NT2/D1 (cell line): Measurements from ENCODE around the gene PTGR1.
A peak's percentile ranks its signal among the peaks of the same experiment; 100 is the strongest.

Experiments used
- DNase-seq: peaks from one replicate; pipeline ENCODE4 v3.0.0-alpha.2; 2011; ENCODE audit warnings: low read depth, low spot score
- H3K27me3 ChIP-seq: 2 replicates; pipeline ENCODE4 v1.6.0; 2011; ENCODE audit warnings: mild to moderate bottlenecking; ENCODE audit not compliant: insufficient read length, insufficient read depth
- H3K36me3 ChIP-seq: 2 replicates; pipeline ENCODE4 v1.6.1; 2011; ENCODE audit warnings: mild to moderate bottlenecking, low read length, mixed read lengths; ENCODE audit not compliant: insufficient read depth, insufficient read length
- H3K4me1 ChIP-seq: 2 replicates; pipeline ENCODE4 v1.5.1; 2011; ENCODE audit not compliant: insufficient read depth, insufficient read length
- H3K4me3 ChIP-seq: 2 replicates; pipeline ENCODE4 v1.5.1; 2011; ENCODE audit warnings: low read depth; ENCODE audit not compliant: insufficient read length
- H3K9ac ChIP-seq: 2 replicates; pipeline ENCODE4 v1.6.0; 2011; ENCODE audit warnings: low read depth; ENCODE audit not compliant: insufficient read length
- H3K9me3 ChIP-seq: 2 replicates; pipeline ENCODE4 v1.5.1; 2011; ENCODE audit warnings: mild to moderate bottlenecking, low read length; ENCODE audit not compliant: insufficient read depth
- SUZ12 ChIP-seq: IDR thresholded peaks from 2 replicates; pipeline ENCODE4 v1.6.1; 2011; ENCODE audit not compliant: insufficient read length, insufficient read depth; ENCODE audit errors: extremely low read depth
- YY1 ChIP-seq: IDR thresholded peaks from 2 replicates; pipeline ENCODE4 v1.6.1; 2011; ENCODE audit not compliant: insufficient read length, insufficient read depth
- ZNF274 ChIP-seq: IDR thresholded peaks from 2 replicates; pipeline ENCODE4 v1.6.1; 2011; ENCODE audit warnings: mild to moderate bottlenecking, low read depth, low read length

PTGR1 gene

GRCh38 chr9:111634860-111635259 lies 35.4 kb upstream of the PTGR1 start:
- Histone ChIP-seq H3K4me3 (no peak overlapping the region), H3K9me3 (peaks cover 29% of the 10 kb centered on the region), H3K36me3 (peaks cover 22% of the 10 kb centered on the region), H3K9ac (no peak overlapping the region), H3K27me3 (no peaks in the 10 kb centered on the region), H3K4me1 (no peaks in the 10 kb centered on the region)
- no peak for TF ChIP-seq ZNF274
- TF ChIP-seq YY1 = no peak
- no peak for TF ChIP-seq SUZ12
- no peak for DNase-seq

GRCh38 chr9:111633389-111633736 lies 33.9 kb upstream of the PTGR1 start:
- TF ChIP-seq SUZ12 (no peak), ZNF274 (no peak), YY1 (no peak)
- no peak overlapping the region for H3K4me3 ChIP-seq
- no peak overlapping the region for H3K9ac ChIP-seq
- H3K4me1 ChIP-seq = no peaks in the 10 kb centered on the region
- H3K27me3 ChIP-seq = no peaks in the 10 kb centered on the region
- peaks cover 14% of the 10 kb centered on the region for H3K9me3 ChIP-seq
- peaks cover 22% of the 10 kb centered on the region for H3K36me3 ChIP-seq
- DNase-seq = no peak

GRCh38 chr9:111632695-111633388 lies 33.4 kb upstream of the PTGR1 start:
- peaks cover 22% of the 10 kb centered on the region for H3K36me3 ChIP-seq
- peaks cover 9% of the 10 kb centered on the region; the same call in 1 of the 2 replicates for H3K9me3 ChIP-seq
- H3K27me3 ChIP-seq = no peaks in the 10 kb centered on the region
- no peak for DNase-seq
- H3K9ac ChIP-seq = peak overlapping the region; percentile 98
- H3K4me1 ChIP-seq = no peaks in the 10 kb centered on the region
- TF ChIP-seq SUZ12 (no peak), ZNF274 (no peak), YY1 (no peak)
- no peak overlapping the region for H3K4me3 ChIP-seq

- peaks cover 20% of the 10 kb centered on the region for H3K36me3 ChIP-seq
- no peak for DNase-seq
- no peaks in the 10 kb centered on the region for H3K27me3 ChIP-seq
- peak overlapping the region; percentile 98 for H3K4me3 ChIP-seq
- H3K4me1 ChIP-seq = no peaks in the 10 kb centered on the region
- TF ChIP-seq YY1 = no peak
- TF ChIP-seq SUZ12 = no peak
- TF ChIP-seq ZNF274 = no peak
- 0 out of 2 replicates have a peak, but pooled peaks cover 7% of the 10 kb centered on the region for H3K9me3 ChIP-seq
- peak overlapping the region; percentile 98 for H3K9ac ChIP-seq
These were observed 32.6 kb upstream of the PTGR1 start for GRCh38 chr9:111632060-111632459.

- peak within 1 kb of the TSS; percentile 98 for H3K4me3 ChIP-seq
- DNase-seq = peak; percentile 99
- H3K9ac ChIP-seq = peak within 1 kb of the TSS; percentile 98
- H3K27me3 ChIP-seq = no peaks in the 10 kb centered on the region
- H3K4me1 ChIP-seq = no peaks in the 10 kb centered on the region
- TF ChIP-seq SUZ12 (no peak), ZNF274 (no peak)
- no peaks in the 10 kb centered on the region for H3K9me3 ChIP-seq
- H3K36me3 ChIP-seq = peaks cover 19% of the 10 kb centered on the region
These were observed 31.9 kb upstream of the PTGR1 start, which contains the start of gene DNAJC25 for GRCh38 chr9:111631214-111631971. Gene DNAJC25, plus strand, starts transcription at chr9:111631334. Its CDS starts 74 bp downstream, at chr9:111631408.

- TF ChIP-seq YY1 (no peak), ZNF274 (no peak), SUZ12 (no peak)
- Histone ChIP-seq H3K36me3 (peaks cover 19% of the 10 kb centered on the region), H3K4me1 (no peaks in the 10 kb centered on the region), H3K9me3 (no peaks in the 10 kb centered on the region), H3K9ac (peak overlapping the region; percentile 88), H3K4me3 (peak overlapping the region; percentile 98), H3K27me3 (no peaks in the 10 kb centered on the region)
- DNase-seq = no peak
These were observed 31.4 kb upstream of the PTGR1 start for GRCh38 chr9:111630964-111631213.

- Histone ChIP-seq H3K4me3 (peak overlapping the region; percentile 98), H3K9ac (peak overlapping the region; percentile 88), H3K36me3 (peaks cover 19% of the 10 kb centered on the region), H3K9me3 (no peaks in the 10 kb centered on the region), H3K4me1 (no peaks in the 10 kb centered on the region), H3K27me3 (no peaks in the 10 kb centered on the region)
- TF ChIP-seq SUZ12 (no peak), ZNF274 (no peak), YY1 (no peak)
- DNase-seq = no peak
These were observed 30.9 kb upstream of the PTGR1 start for GRCh38 chr9:111630182-111630963.
